ENCODE measurements around the gene ATRX.

GRCh38 chrX:77771601-77772000 is 14.4 kb downstream of the ATRX start:
- TF ChIP-seq JUN (IDR thresholded peaks at IDR 0.05; ENCODE audit: borderline replicate concordance, insufficient read depth, insufficient read length, low read depth), result no peak
- no peak for TF ChIP-seq CTCF (IDR thresholded peaks at IDR 0.05; ENCODE audit: extremely low read depth in 1 of 2, insufficient read depth in 1 of 2, low read depth in 1 of 2, low read length in 2 of 2)
